ENCODE data around the gene MIPOL1. TPM values are rescaled to one million over a fixed set of nuclear protein-coding genes. Genes with fewer than 3 reads are reported as not detected.

The MIPOL1 gene
- total and polyA plus RNA-seq, 2 of the 13 experiments (the other 11 are each of a cell fraction or from before 2014, with no cell fraction given): 8.6 to 34.2 TPM

GRCh38 chr14:37172024-37172869 is 25.5 kb upstream of the MIPOL1 start, which contains the start of gene SLC25A21 (continued):
- TF ChIP-seq ARNTL (CRISPR knock-in tag; IDR thresholded peaks at IDR 0.05): peak; percentile 88; the same call in 1 of the 2 replicates
- TF ChIP-seq ZKSCAN1 (IDR thresholded peaks at IDR 0.05; ENCODE audit: low read length): peak; percentile 60; the same call in 1 of the 2 replicates
- peak; percentile 100 for TF ChIP-seq ZNF567 (CRISPR knock-in tag; IDR thresholded peaks at IDR 0.05; ENCODE audit: borderline replicate concordance)
- peak; percentile 58; the same call in 1 of the 2 replicates for TF ChIP-seq ZBTB1 (CRISPR knock-in tag; IDR thresholded peaks at IDR 0.05; ENCODE audit: borderline replicate concordance)
- TF ChIP-seq, protein P1, sequence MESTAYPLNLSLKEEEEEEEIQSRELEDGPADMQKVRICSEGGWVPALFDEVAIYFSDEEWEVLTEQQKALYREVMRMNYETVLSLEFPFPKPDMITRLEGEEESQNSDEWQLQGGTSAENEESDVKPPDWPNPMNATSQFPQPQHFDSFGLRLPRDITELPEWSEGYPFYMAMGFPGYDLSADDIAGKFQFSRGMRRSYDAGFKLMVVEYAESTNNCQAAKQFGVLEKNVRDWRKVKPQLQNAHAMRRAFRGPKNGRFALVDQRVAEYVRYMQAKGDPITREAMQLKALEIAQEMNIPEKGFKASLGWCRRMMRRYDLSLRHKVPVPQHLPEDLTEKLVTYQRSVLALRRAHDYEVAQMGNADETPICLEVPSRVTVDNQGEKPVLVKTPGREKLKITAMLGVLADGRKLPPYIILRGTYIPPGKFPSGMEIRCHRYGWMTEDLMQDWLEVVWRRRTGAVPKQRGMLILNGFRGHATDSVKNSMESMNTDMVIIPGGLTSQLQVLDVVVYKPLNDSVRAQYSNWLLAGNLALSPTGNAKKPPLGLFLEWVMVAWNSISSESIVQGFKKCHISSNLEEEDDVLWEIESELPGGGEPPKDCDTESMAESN (CRISPR knock-in tag; conservative IDR thresholded peaks at IDR 0.05): peak; percentile 99
- TF ChIP-seq RBM22 (optimal IDR thresholded peaks at IDR 0.05; ENCODE audit: low read length): peak; percentile 68
- TF ChIP-seq SATB2 (CRISPR knock-in tag; IDR thresholded peaks at IDR 0.05): peak; percentile 96
- TF ChIP-seq ZSCAN20 (CRISPR knock-in tag; IDR thresholded peaks at IDR 0.05; ENCODE audit: borderline replicate concordance): peak; percentile 96
- 0 out of 2 replicates have a peak, but pooled peaks have one; percentile 74 for TF ChIP-seq KLF11 (CRISPR knock-in tag; IDR thresholded peaks at IDR 0.05)
- TF ChIP-seq GFI1 (CRISPR knock-in tag; IDR thresholded peaks at IDR 0.05; ENCODE audit: borderline replicate concordance): peak; percentile 78; the same call in 1 of the 2 replicates
- TF ChIP-seq ZNF430 (CRISPR knock-in tag; IDR thresholded peaks at IDR 0.05): peak; percentile 94; the same call in 1 of the 2 replicates
- peak; percentile 96 for TF ChIP-seq KDM3A (CRISPR knock-in tag; IDR thresholded peaks at IDR 0.05; ENCODE audit: low read depth)
- peak; percentile 75; the same call in 1 of the 2 replicates for TF ChIP-seq ZNF354B (CRISPR knock-in tag; IDR thresholded peaks at IDR 0.05)
- no peak for TF ChIP-seq SIX4 (CRISPR knock-in tag; IDR thresholded peaks at IDR 0.05)
- TF ChIP-seq TBP (CRISPR knock-in tag; IDR thresholded peaks at IDR 0.05): 0 out of 2 replicates have a peak, but pooled peaks have one; percentile 82
- TF ChIP-seq ZHX1 (CRISPR knock-in tag; IDR thresholded peaks at IDR 0.05; ENCODE audit: low read depth): no peak; the same call in none of the 2 replicates
- TF ChIP-seq ZNF629 (CRISPR knock-in tag; conservative IDR thresholded peaks at IDR 0.05): peak; percentile 49; the same call in 1 of the 2 replicates
- TF ChIP-seq ZNF343 (CRISPR knock-in tag; IDR thresholded peaks at IDR 0.05): peak; percentile 99; the same call in 1 of the 2 replicates
- peak; percentile 49; the same call in 1 of the 2 replicates for TF ChIP-seq JDP2 (CRISPR knock-in tag; IDR thresholded peaks at IDR 0.05; ENCODE audit: borderline replicate concordance)
- TF ChIP-seq ATF1 (CRISPR knock-in tag; IDR thresholded peaks at IDR 0.05): peak; percentile 58
- TF ChIP-seq ZSCAN12 (CRISPR knock-in tag; IDR thresholded peaks at IDR 0.05): peak; percentile 97
- TF ChIP-seq ZNF878 (CRISPR knock-in tag; IDR thresholded peaks at IDR 0.05): peak; percentile 89
- TF ChIP-seq MZF1 (CRISPR knock-in tag; IDR thresholded peaks at IDR 0.05; ENCODE audit: borderline replicate concordance): peak; percentile 69; the same call in 1 of the 2 replicates
- peak; percentile 100 for TF ChIP-seq ZNF839 (CRISPR knock-in tag; IDR thresholded peaks at IDR 0.05; ENCODE audit: borderline replicate concordance)
- 0 out of 2 replicates have a peak, but pooled peaks have one; percentile 62 for TF ChIP-seq ATRX (CRISPR knock-in tag; IDR thresholded peaks at IDR 0.05; ENCODE audit: borderline replicate concordance)
- peak; percentile 83 for TF ChIP-seq ZNF205 (CRISPR knock-in tag; IDR thresholded peaks at IDR 0.05)
- TF ChIP-seq ZC3H13 (CRISPR knock-in tag; IDR thresholded peaks at IDR 0.05): peak; percentile 93
